ENCODE results near the gene IL23R. TPM values are rescaled to one million over a fixed set of nuclear protein-coding genes. Genes with fewer than 3 reads are reported as not detected.

Gene IL23R
- total and polyA plus RNA-seq, 4 donors = 0.08 to 0.09 TPM; not detected in 2

DNA sequence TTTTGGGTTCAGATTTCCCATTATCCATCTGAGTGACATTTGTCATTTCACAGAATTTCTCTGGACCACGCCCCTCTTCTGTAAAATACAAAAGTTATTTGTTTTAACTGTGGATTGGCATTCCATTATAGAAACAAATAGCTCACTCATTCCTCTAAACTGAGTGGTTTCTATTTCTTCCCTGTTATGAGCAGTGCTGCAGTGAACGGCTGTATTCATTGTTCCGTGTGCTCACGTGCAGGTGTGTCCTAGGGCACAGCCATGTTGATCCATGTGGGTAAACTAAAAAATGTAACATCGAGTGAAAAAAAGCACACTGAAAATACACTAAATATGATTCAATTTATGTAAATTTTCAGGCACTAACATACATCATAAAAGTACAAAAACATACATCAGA lies 114.4 kb downstream of the IL23R start:
- Histone ChIP-seq H3K36me3 (ENCODE audit: control insufficient read depth in 4 of 4, insufficient read depth in 3 of 4, low read depth in 1 of 4, low read length in 3 of 4) (no peaks in the 10 kb centered on the region), H3K9me3 (ENCODE audit: control insufficient read depth in 4 of 4, low read length in 3 of 4) (no peaks in the 10 kb centered on the region), H3K4me3 (ENCODE audit: low read depth in 1 of 3, low read length in 3 of 3) (no peak overlapping the region), H3K27ac (ENCODE audit: low read depth in 1 of 2, low read length in 2 of 2) (no peak overlapping the region), H3K4me1 (ENCODE audit: control insufficient read depth in 4 of 4, insufficient read depth in 4 of 4, low read length in 3 of 4) (no peaks in the 10 kb centered on the region), H3K27me3 (ENCODE audit: control insufficient read depth in 4 of 4, insufficient read depth in 4 of 4, low read length in 3 of 4) (no peaks in the 10 kb centered on the region), H3K9ac (ENCODE audit: low read depth in 1 of 2, low read length in 2 of 2) (no peak overlapping the region)
- no peak for DNase-seq (ENCODE audit: low spot score)
- TF ChIP-seq HNF4G (IDR thresholded peaks at IDR 0.05) (no peak), JUND (IDR thresholded peaks at IDR 0.05) (no peak), RXRA (IDR thresholded peaks at IDR 0.05) (no peak), YY1 (IDR thresholded peaks at IDR 0.05) (no peak)
- TF ChIP-seq, protein P1, sequence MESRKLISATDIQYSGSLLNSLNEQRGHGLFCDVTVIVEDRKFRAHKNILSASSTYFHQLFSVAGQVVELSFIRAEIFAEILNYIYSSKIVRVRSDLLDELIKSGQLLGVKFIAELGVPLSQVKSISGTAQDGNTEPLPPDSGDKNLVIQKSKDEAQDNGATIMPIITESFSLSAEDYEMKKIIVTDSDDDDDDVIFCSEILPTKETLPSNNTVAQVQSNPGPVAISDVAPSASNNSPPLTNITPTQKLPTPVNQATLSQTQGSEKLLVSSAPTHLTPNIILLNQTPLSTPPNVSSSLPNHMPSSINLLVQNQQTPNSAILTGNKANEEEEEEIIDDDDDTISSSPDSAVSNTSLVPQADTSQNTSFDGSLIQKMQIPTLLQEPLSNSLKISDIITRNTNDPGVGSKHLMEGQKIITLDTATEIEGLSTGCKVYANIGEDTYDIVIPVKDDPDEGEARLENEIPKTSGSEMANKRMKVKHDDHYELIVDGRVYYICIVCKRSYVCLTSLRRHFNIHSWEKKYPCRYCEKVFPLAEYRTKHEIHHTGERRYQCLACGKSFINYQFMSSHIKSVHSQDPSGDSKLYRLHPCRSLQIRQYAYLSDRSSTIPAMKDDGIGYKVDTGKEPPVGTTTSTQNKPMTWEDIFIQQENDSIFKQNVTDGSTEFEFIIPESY (IDR thresholded peaks at IDR 0.05) = no peak
- TF ChIP-seq, protein P2, sequence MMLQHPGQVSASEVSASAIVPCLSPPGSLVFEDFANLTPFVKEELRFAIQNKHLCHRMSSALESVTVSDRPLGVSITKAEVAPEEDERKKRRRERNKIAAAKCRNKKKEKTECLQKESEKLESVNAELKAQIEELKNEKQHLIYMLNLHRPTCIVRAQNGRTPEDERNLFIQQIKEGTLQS (IDR thresholded peaks at IDR 0.05) = no peak
- 84% methylated on average over 5 of the region's 5 CpGs for WGBS

DNA sequence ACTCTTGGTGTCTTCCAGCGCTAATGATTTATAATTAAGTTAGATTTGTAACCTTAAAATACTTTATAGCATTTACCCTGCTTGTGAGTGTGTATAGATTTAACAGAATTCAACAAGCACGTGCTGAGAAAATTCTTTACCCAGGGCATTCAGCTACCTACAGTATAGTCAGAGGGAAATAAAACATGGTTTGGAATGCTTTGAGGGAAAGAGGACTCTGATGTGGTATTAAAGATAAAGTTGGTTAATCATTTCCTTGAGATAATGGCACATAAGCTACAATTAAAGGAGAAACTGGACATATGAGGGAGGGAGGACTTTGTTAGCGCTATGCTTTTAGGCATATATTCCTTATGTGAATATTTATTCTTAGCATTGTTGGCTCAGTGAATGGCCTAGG lies 115.0 kb downstream of the IL23R start:
- WGBS = 71% methylated on average over 3 of the region's 3 CpGs
- no peaks in the 10 kb centered on the region for H3K4me1 ChIP-seq (ENCODE audit: control insufficient read depth in 4 of 4, insufficient read depth in 4 of 4, low read length in 3 of 4)
- H3K9me3 ChIP-seq (ENCODE audit: control insufficient read depth in 4 of 4, low read length in 3 of 4) = no peaks in the 10 kb centered on the region
- H3K27me3 ChIP-seq (ENCODE audit: control insufficient read depth in 4 of 4, insufficient read depth in 4 of 4, low read length in 3 of 4) = no peaks in the 10 kb centered on the region
- no peak for TF ChIP-seq EGR1 (IDR thresholded peaks at IDR 0.05; ENCODE audit: low read depth in 2 of 2)
- TF ChIP-seq, protein P1 (IDR thresholded peaks at IDR 0.05) = no peak
- TF ChIP-seq RXRA (IDR thresholded peaks at IDR 0.05) = no peak
- TF ChIP-seq, protein P3, sequence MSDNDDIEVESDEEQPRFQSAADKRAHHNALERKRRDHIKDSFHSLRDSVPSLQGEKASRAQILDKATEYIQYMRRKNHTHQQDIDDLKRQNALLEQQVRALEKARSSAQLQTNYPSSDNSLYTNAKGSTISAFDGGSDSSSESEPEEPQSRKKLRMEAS (IDR thresholded peaks at IDR 0.05) = no peak
- no peak for TF ChIP-seq GABPA (IDR thresholded peaks at IDR 0.05 in 1 of 2, conservative IDR thresholded peaks at IDR 0.05 in 1 of 2)
- no peak for TF ChIP-seq FOXA1 (IDR thresholded peaks at IDR 0.05)
- no peak for TF ChIP-seq TAF1 (conservative IDR thresholded peaks at IDR 0.05)
- TF ChIP-seq, protein P2 (IDR thresholded peaks at IDR 0.05) = no peak
- TF ChIP-seq, protein P4, sequence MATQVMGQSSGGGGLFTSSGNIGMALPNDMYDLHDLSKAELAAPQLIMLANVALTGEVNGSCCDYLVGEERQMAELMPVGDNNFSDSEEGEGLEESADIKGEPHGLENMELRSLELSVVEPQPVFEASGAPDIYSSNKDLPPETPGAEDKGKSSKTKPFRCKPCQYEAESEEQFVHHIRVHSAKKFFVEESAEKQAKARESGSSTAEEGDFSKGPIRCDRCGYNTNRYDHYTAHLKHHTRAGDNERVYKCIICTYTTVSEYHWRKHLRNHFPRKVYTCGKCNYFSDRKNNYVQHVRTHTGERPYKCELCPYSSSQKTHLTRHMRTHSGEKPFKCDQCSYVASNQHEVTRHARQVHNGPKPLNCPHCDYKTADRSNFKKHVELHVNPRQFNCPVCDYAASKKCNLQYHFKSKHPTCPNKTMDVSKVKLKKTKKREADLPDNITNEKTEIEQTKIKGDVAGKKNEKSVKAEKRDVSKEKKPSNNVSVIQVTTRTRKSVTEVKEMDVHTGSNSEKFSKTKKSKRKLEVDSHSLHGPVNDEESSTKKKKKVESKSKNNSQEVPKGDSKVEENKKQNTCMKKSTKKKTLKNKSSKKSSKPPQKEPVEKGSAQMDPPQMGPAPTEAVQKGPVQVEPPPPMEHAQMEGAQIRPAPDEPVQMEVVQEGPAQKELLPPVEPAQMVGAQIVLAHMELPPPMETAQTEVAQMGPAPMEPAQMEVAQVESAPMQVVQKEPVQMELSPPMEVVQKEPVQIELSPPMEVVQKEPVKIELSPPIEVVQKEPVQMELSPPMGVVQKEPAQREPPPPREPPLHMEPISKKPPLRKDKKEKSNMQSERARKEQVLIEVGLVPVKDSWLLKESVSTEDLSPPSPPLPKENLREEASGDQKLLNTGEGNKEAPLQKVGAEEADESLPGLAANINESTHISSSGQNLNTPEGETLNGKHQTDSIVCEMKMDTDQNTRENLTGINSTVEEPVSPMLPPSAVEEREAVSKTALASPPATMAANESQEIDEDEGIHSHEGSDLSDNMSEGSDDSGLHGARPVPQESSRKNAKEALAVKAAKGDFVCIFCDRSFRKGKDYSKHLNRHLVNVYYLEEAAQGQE (IDR thresholded peaks at IDR 0.05) = no peak
- DNase-seq (ENCODE audit: low spot score) = no peak
- no peaks in the 10 kb centered on the region for H3K36me3 ChIP-seq (ENCODE audit: control insufficient read depth in 4 of 4, insufficient read depth in 3 of 4, low read depth in 1 of 4, low read length in 3 of 4)
- no peak overlapping the region for H3K27ac ChIP-seq (ENCODE audit: low read depth in 1 of 2, low read length in 2 of 2)
- H3K4me3 ChIP-seq (ENCODE audit: low read depth in 1 of 3, low read length in 3 of 3) = no peak overlapping the region
- H3K9ac ChIP-seq (ENCODE audit: low read depth in 1 of 2, low read length in 2 of 2) = no peak overlapping the region

Measured in liver (tissue), 9 donors.